GM18951 (cell line): Measurements from ENCODE around the gene PRDM4.
"Not testable (repeated sequence)": the region's sequence is repeated elsewhere in the genome, so short reads cannot be mapped to it uniquely, and the experiment has no call there.

Source experiments
- POLR2A ChIP-seq: IDR thresholded peaks from 4 replicates; pipeline ENCODE4 v1.6.1; 2011; ENCODE audit warnings: mild to moderate bottlenecking; ENCODE audit not compliant: insufficient read length, insufficient read depth; ENCODE audit errors: extremely low read depth
- in situ Hi-C: fragments of 300-500 bp; cut with MboI; formaldehyde crosslinking; loops from one replicate; pipeline ENCODE4 v1.12.0; 2022; ENCODE audit warnings: low sequenced_read_pairs, mixed read lengths, inconsistent platforms; ENCODE audit not compliant: unreplicated experiment

The PRDM4 gene

DNA sequence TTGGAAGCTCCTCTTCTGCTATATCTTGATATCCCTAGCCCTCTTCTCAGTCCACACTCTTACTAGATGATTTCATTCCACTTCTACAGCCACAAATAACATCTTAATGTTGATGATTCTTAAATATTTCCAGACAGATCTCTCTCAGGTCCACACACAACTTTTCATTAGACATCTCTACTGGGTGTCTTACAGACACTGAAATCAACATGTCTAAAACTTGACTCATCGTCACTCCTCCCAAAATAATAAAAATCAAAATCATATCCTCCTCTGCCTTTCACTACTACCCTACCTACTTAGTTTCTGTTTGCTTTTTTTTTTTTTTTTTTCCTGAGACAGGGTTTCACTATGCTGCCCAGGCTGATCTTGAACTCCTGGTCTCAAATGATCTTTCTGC lies 11.9 kb downstream of the PRDM4 start:
- TF ChIP-seq POLR2A, result no peak
- in situ Hi-C loops, result no loop called here

DNA sequence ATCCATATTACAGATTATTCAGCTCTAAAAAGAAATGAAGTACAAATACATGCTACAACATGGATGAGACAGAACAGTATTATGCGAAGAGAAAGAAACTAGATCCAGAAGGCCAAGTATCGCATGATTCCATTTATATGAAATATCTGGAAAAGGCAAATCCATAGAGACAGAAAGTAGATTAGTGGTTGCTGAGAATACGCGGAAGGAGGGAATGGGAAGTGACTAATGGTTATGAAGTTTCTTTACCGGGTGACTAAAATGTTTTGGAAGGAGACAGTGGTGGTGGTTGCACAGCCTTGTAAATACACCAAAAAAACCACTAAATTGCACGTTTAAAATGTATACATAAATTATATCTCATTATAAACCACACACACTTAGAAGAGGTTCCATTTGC lies 12.5 kb downstream of the PRDM4 start:
- in situ Hi-C loops, result no loop called here
- no peak for TF ChIP-seq POLR2A

DNA sequence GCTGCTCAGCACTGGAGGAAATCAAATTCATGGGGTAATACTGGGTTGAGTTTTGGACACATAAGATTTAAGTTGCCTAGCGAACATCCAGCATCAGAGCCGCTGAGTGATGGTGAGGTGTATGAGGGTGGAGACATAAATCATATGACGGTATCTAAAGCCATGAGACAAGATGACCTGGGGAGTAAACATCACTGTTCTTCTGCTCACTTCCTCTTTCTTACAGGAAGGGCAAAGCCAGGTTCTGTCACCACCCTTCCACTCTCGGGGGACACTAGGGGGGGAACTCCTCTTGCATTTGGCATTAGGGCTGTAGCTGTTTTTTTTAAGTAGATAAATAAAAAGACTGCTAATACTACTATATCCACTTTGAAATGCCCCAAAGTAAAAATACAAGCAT lies 24.0 kb downstream of the PRDM4 start:
- in situ Hi-C loops, result no loop called here
- no peak for TF ChIP-seq POLR2A

DNA sequence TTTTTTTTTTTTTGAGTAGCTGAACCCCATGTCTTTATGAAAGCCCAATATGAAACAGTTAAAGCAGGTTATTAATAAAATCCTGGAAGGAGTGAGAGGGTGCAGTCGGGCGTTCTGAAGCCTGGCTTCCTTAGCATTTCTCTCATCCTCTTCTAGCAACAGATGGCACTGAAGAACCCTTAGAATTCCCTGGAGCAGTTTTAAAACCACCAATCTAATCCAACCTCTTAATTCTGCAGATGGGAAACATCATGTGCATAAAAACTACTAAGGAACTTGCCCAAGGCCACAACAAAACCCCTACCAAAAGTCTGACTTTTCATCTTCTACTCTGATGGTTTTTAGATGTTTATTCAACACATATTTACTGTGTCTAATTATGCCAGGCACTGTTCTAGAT lies 25.2 kb downstream of the PRDM4 start:
- no peak for TF ChIP-seq POLR2A
- in situ Hi-C loops, result no loop called here

DNA sequence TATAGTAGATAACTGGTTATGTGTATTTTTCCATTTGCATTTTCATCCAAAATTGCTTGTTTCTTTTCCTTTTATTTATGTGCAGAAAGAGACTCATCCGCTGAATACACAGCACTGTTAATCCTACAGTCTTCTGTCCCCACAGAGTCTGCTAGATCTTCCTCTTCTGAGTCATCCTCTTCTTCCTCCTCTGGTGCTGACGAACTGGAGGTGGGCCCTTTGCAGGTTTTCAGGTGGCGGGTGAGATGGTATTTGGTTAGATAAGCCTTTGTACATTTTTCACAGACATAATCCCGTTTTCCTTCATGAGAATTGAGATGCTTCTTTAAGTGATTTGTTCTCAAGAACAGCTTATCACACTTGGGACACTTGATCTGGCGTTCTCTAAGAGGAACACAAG lies 26.8 kb downstream of the PRDM4 start:
- TF ChIP-seq POLR2A, result no peak
- in situ Hi-C loops, result no loop called here

DNA sequence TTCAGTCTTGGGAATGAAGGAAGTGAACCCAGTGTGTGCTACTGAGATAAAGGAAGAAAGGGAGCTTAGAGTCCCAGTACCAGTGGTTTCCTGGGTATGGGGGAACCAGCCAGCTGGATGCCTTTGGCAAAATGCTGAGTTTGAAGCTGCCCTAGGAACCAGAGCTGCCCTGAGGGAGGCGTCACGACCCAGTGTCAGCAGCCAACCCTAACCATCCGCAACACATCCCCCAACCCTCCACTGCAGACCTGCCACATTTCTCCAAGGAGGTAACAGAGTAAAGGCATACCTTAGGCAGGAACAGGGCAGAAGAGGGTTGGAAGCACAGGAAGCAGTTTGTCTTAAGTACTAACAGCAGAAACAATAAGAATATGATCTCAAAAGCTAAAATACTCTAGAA lies 28.6 kb downstream of the PRDM4 start:
- no peak for TF ChIP-seq POLR2A
- in situ Hi-C loops, result no loop called here

DNA sequence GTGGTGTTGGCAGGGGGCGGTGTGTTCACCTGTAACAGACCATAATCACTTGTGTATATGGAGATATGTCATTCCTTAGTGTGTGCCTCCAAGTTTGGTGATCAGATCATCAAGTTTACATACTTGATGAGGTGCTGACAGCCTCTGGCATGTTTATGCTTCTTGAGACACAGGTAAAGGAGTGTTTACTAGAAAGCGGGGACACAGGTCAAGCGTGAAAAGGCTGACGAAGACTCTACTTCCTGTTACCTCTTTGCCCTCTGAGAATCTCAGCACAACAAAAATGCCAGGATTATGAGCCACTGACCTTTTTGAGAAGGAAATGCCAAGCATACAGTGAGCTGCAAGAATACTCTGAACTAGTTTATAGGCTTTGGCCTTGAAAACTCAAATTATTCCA lies 29.6 kb downstream of the PRDM4 start:
- TF ChIP-seq POLR2A, result no peak
- in situ Hi-C loops, result no loop called here

DNA sequence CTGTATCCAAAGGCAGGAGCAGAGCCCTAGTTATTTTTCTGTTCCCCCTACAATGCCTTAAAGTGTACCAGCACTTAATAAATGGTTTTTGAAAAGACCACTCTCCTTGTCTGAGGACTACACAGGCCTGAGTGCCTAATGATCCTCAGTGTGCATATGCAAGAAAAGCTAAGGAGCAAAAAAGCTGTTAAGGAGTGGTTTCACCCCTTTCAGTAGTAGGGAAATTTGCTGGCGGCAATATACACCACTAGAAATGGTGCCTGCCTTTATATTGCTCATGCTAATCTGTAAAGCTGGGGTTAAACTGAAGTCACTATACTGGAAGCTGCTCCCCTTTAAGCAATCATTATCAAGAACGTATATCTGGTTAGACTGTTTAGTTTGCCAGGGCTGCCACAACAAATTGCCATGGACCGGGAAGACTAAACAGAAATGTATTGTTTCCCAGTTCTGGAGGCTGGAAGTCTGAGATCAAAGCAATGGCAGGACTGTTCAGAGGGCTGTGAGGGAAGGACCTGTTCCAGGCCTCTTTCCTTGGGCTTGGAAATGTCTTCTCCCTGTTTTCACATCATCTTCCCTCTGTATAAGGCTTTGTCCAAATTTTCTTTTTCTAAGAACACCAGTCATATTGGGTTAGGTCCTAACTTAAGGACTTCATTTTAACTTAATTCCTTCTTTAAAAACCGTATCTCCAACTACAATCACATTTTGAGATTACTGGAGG lies 30.2 kb downstream of the PRDM4 start:
- in situ Hi-C loops, result no loop called here

DNA sequence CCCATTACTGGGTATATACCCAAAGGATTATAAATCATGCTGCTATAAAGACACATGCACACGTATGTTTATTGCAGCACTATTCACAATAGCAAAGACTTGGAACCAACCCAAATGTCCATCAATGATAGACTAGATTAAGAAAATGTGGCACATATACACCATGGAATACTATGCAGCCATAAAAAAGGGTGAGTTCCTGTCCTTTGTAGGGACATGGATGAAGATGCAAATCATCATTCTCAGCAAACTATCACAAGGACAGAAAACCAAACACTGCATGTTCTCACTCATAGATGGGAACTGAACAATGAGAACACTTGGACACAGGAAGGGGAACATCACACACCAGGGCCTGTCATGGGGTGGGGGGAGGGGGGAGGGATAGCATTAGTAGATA lies 33.2 kb downstream of the PRDM4 start:
- in situ Hi-C loops, result not testable (repeated sequence)

More for the DNA sequence above, 30.2 kb downstream of the PRDM4 start:
- TF ChIP-seq POLR2A, result no peak

DNA sequence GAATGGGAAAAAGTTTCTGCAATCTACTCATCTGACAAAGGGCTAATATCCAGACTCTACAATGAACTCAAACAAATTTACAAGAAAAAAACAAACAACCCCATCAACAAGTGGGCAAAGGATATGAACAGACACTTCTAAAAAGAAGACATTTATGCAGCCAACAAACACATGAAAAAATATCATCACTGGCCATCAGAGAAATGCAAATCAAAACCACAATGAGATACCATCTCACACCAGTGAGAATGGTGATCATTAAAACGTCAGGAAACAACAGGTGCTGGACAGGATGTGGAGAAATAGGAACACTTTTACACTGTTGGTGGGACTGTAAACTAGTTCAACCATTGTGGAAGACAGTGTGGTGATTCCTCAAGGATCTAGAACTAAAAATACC lies 33.6 kb downstream of the PRDM4 start:
- in situ Hi-C loops, result not testable (repeated sequence)

DNA sequence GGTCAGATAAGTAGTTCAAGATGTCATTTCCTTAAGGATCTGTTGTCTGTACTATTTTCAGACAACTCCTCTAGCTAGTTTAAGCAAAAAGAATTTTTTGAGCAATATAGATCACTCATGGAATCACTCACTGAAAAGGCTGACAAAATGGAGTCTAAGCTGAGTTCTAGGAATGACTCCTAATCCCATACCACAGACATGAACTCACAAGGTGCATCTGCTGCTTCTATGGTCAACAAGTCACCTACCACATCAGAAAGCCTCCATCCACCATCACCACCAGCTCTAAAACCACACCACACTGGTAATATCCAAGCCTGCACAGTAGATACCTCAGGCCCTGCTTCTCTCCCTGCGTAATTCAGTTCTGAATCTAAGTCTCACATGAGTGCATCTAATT lies 42.3 kb downstream of the PRDM4 start:
- in situ Hi-C loops, result no loop called here
- no peak for TF ChIP-seq POLR2A

DNA sequence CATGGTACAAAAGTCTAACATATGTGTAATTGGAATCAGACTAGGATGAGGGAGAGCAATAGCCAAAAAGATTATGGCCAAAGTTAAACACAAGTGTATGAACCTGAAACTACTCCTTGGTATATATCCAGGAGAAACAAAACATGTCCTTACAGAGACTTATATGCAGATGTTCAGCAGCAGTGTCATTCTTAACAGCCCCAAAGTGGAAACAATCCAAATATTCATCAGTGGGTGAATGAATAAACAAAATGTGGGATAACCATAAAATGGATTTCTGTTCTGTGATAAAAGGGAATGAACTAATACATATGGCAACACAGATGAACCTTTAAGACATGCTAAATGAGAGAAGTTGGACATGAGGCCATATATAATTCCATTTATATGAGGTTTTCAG lies 45.2 kb downstream of the PRDM4 start:
- in situ Hi-C loops, result no loop called here

DNA sequence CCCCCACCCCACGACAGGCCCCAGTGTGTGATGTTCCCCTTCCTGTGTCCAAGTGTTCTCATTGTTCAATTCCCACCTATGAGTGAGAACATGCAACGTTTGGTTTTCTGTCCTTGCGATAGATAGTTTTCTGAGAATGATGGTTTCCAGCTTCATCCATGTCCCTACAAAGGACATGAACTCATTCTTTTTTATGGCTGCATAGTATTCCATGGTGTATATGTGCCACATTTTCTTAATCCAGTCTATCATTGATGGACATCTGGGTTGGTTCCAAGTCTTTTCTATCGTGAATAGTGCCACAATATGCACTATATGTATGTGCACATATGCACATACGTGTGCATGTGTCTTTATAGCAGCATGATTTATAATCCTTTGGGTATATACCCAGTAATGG lies 55.4 kb downstream of the PRDM4 start:
- in situ Hi-C loops, result not testable (repeated sequence)

More for the DNA sequence above, 45.2 kb downstream of the PRDM4 start:
- TF ChIP-seq POLR2A, result no peak

DNA sequence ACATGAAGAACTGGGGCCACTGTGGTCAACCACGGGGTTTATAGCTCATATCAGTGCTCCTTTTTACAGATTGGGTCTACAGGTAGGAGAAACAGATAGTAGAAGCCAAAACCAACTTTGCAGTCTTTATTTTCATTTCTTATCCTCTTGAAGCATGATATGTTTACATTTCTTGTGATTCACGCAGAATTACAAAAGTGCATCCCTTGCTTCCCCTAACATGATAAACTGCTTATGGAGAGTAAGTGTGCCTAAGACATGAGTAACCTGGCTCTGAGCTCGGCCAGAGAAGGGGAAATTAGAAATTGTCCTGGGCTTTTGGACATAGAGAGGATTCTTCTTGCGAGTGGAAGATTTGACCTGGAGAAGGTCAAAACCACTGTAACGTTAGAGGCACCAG lies 56.9 kb downstream of the PRDM4 start:
- no peak for TF ChIP-seq POLR2A
- in situ Hi-C loops, result no loop called here

DNA sequence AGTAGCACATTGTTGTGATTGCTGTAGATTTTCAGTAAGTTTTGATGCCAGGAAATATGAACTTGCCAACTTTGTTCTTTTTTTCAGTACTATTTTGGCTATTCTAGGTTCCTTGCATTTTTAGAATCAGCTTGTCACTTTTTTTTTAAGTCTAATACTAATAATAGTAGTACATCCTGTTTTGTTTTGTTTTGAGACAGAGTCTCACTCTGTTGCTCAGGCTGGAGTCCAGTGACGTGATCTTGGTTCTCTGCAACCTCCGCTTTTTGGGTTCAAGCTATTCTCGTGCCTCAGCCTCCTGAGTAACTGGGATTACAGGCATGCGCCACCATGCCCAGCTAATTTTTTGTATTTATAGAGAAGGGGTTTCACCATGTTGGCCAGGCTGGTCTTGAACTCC lies 58.8 kb downstream of the PRDM4 start:
- no peak for TF ChIP-seq POLR2A
- in situ Hi-C loops, result no loop called here

DNA sequence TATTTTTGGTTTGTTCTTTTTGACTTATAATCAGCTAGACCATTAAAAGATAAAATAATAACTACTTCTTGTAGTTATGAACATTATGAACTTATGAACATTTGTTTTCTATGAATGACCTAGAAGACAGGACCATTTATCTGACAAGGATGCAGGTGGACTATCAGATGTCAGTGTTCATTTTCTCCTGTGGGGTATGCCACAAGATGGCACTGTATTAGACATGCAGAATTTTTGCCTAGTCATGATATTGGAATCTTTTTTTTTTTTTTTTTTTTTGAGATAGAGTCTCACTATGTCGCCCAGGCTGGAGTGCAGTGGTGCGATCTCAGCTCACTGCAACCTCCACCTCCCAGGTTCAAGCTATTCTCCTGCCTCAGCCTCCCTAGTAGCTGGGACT lies 65.2 kb downstream of the PRDM4 start:
- in situ Hi-C loops, result not testable (repeated sequence)
